GM23248 (cell line): Measurements from ENCODE around the gene MRPS34. TPM values are rescaled to one million over a fixed set of nuclear protein-coding genes. Genes with fewer than 3 reads are reported as not detected.

Experiments used
- DNase-seq: peaks from one replicate; pipeline ENCODE4 v3.0.0-alpha.2; 2015
- H2AFZ ChIP-seq: fragments of 200-600 bp; sonication (generic); 2 replicates; pipeline ENCODE4 v1.6.1; 2016; ENCODE audit warnings: antibody characterized with exemption
- H3F3A ChIP-seq: fragments of 200-600 bp; sonication (generic); 2 replicates; pipeline ENCODE4 v1.6.1; 2016; ENCODE audit warnings: mild to moderate bottlenecking, antibody characterized with exemption, mixed run types; ENCODE audit not compliant: insufficient read depth
- H3K27ac ChIP-seq: fragments of 200-600 bp; sonication (generic); 2 replicates; pipeline ENCODE4 v1.5.1; 2016; ENCODE audit warnings: mild to moderate bottlenecking
- H3K27me3 ChIP-seq: fragments of 200-600 bp; sonication (generic); replicated peaks from 2 replicates; pipeline ENCODE4 v1.6.1; 2016; ENCODE audit warnings: mild to moderate bottlenecking; ENCODE audit not compliant: insufficient read depth
- H3K36me3 ChIP-seq: fragments of 200-600 bp; sonication (generic); 2 replicates; pipeline ENCODE4 v1.6.1; 2016; ENCODE audit warnings: low read depth, mild to moderate bottlenecking
- H3K4me1 ChIP-seq: fragments of 200-600 bp; sonication (generic); 2 replicates; pipeline ENCODE4 v1.6.1; 2016; ENCODE audit warnings: mild to moderate bottlenecking; ENCODE audit not compliant: insufficient read depth
- H3K4me2 ChIP-seq: fragments of 200-600 bp; sonication (generic); one replicate; pipeline ENCODE4 v1.6.1; 2016; ENCODE audit warnings: mild to moderate bottlenecking; ENCODE audit not compliant: unreplicated experiment
- H3K4me3 ChIP-seq: fragments of 200-600 bp; sonication (generic); 2 replicates; pipeline ENCODE4 v1.5.1; 2016; ENCODE audit warnings: mild to moderate bottlenecking
- H3K79me2 ChIP-seq: fragments of 200-600 bp; sonication (generic); 2 replicates; pipeline ENCODE4 v1.6.1; 2016; ENCODE audit warnings: mild to moderate bottlenecking; ENCODE audit not compliant: insufficient read depth
- H3K9ac ChIP-seq: fragments of 200-600 bp; sonication (generic); 2 replicates; pipeline ENCODE4 v1.6.1; 2016; ENCODE audit warnings: mild to moderate bottlenecking
- H3K9me2 ChIP-seq: fragments of 200-600 bp; sonication (generic); 2 replicates; pipeline ENCODE4 v1.6.1; 2016; ENCODE audit warnings: mixed run types, mild to moderate bottlenecking, moderate library complexity; ENCODE audit not compliant: insufficient read depth
- H3K9me3 ChIP-seq: fragments of 200-600 bp; sonication (generic); one replicate; pipeline ENCODE4 v1.6.1; 2017; ENCODE audit warnings: low read depth
- H4K20me1 ChIP-seq: fragments of 200-600 bp; sonication (generic); 2 replicates; pipeline ENCODE4 v1.6.0; 2016; ENCODE audit not compliant: insufficient read depth
- EZH2 ChIP-seq: fragments of 200-600 bp; sonication (generic); IDR thresholded peaks from 2 replicates; pipeline ENCODE4 v1.6.1; 2018; ENCODE audit warnings: antibody characterized with exemption, mild to moderate bottlenecking; ENCODE audit not compliant: insufficient read depth, poor library complexity, severe bottlenecking
- EZH2phosphoT487 ChIP-seq: fragments of 200-600 bp; sonication (generic); IDR thresholded peaks from 2 replicates; pipeline ENCODE4 v1.6.1; 2018; ENCODE audit warnings: antibody characterized with exemption, moderate library complexity, mild to moderate bottlenecking, low read depth; ENCODE audit not compliant: insufficient read depth
- WGBS, 2 experiments: methylation state at CpG; one replicate each; pipeline ENCODE4 v1.1.6; 2015 to 2017; ENCODE audit warnings: low lambda C conversion rate in 2 of 2, low coverage in 1 of 2; ENCODE audit errors: missing lambda C conversion rate in 2 of 2; 5-methylcytosine and 5-hydroxymethylcytosine counted together
- in situ Hi-C: fragments of 300-500 bp; cut with MboI; formaldehyde crosslinking; loops from 2 replicates; pipeline ENCODE4 v1.15.0; 2020
- polyA plus RNA-seq: library from polyadenylated mRNA; unstranded; fragments of >200 nt; fragmentation: Nextera tagmentation; extraction: Ambion mirVana; gene quantifications from 2 replicates; pipeline ENCODE4 v1.2.1, GENCODE V29; 2016
- total RNA-seq: library from RNA; depleted of rRNA; stranded (reverse); fragments of >200 nt; shearing (Covaris generic); gene quantifications from 2 replicates; pipeline ENCODE4 v1.2.3, GENCODE V29; 2014

Gene MRPS34
- total and polyA plus RNA-seq, 2 experiments from 2014 or later, result 96.5 to 119 TPM

DNA sequence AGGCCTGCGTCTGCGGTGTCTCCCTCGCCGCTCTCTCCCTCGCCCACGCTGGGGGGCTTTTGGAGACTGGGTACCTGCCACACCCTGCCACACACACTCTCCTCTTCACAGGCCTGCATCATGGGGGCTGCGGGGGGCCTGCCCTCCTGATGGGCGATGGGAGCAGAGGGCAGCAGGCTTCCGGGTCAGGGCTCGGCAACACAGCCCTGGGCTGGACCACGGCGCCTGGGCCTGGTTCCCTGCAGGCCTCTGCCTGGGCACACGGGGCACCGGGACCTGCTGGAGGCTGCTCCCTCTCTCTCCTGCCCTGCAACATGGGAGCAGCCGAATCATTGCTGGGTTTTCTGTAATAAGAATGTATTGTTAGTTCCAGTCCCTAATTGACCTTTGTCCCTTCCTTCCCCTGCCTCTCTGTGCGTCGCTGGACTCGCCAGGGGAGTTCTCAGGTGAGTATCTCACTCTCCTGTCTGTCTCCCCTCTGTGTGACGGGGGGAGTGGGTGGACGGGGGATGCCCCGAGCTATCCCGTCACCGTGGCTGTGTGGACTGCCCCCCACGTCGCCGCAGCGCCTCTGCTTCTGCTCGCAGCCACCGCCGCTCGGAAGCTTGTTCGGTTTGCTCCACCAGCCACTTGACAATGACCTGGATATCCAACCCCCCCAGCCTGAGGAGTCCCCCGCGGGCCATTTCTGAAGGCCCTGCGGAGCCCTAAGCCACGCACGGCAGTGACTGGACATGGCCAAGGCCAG lies 15.0 kb downstream of the MRPS34 start:
- TF ChIP-seq EZH2phosphoT487, result no peak
- no peak for TF ChIP-seq EZH2
- 92 to 93% methylated on average over 37 of the region's 37 CpGs for WGBS, 2 experiments
- Histone ChIP-seq H3K9ac (no peak overlapping the region), H3K4me2 (no peak overlapping the region), H2AFZ (no peak overlapping the region), H3K79me2 (peaks cover 7% of the 10 kb centered on the region; the same call in 1 of the 2 replicates), H3K9me2 (no peaks in the 10 kb centered on the region), H3K27me3 (no peaks in the 10 kb centered on the region), H3F3A (no peaks in the 10 kb centered on the region), H3K4me3 (no peak overlapping the region), H3K4me1 (no peaks in the 10 kb centered on the region), H4K20me1 (no peaks in the 10 kb centered on the region), H3K36me3 (peaks cover 4% of the 10 kb centered on the region; the same call in 1 of the 2 replicates), H3K9me3 (no peaks in the 10 kb centered on the region), H3K27ac (no peak overlapping the region)
- in situ Hi-C loops, result no loop called here
- DNase-seq, result no peak

DNA sequence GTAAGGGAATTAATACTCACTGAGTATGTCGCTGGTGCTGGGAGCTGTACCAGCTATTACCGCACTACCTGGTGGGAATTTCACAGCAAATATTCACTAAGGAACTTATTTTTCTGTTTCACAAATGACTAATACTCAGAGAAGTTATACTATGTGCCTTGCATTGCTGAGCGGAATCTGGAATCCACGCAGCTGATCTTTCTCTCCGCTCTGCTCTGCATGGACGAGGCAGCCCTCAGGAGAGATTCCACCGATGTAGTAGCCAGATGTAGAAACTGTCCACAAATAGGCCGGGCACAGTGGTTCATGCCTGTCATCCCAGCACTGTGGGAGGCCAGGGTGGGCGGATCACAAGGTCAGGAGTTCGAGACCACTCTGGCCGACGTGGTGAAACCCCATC lies 18.7 kb downstream of the MRPS34 start:
- H3K36me3 ChIP-seq, result peaks cover 10% of the 10 kb centered on the region; the same call in 1 of the 2 replicates
- no peak overlapping the region for H3K27ac ChIP-seq
- no peak for DNase-seq

DNA sequence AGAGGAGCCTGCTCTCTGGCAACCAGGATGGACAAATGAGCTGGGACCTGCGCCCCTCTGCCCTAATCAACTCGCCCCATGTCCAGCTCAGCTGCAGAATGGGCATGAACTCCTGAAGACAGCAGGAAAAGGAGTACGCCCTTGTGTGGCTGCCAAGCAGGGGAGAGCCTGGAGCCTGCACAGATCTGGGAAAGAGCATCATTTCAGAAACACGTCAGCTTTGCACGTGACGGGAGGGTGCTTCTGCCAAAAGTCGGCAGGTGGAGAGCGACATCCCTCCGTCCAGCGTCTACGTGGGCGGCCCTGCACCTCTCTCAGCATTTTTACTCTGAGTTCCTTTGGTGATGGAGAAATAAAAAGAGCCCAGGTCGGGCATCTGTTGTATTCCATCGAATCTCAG lies 20.1 kb downstream of the MRPS34 start:
- H3K9me2 ChIP-seq, result no peaks in the 10 kb centered on the region
- in situ Hi-C loops, result no loop called here
- no peaks in the 10 kb centered on the region for H3K4me1 ChIP-seq
- no peak overlapping the region for H3K9ac ChIP-seq
- H3F3A ChIP-seq, result no peaks in the 10 kb centered on the region
- H3K9me3 ChIP-seq, result no peaks in the 10 kb centered on the region
- H2AFZ ChIP-seq, result no peak overlapping the region
- no peak for DNase-seq
- WGBS, 2 experiments, result 86% methylated on average over 14 of the region's 14 CpGs
- H3K4me3 ChIP-seq, result no peak overlapping the region
- TF ChIP-seq EZH2 (no peak), EZH2phosphoT487 (no peak)
- no peak overlapping the region for H3K4me2 ChIP-seq
- no peaks in the 10 kb centered on the region for H4K20me1 ChIP-seq
- peaks cover 7% of the 10 kb centered on the region; the same call in 1 of the 2 replicates for H3K79me2 ChIP-seq
- H3K27ac ChIP-seq, result no peak overlapping the region
- no peaks in the 10 kb centered on the region for H3K27me3 ChIP-seq
- peaks cover 10% of the 10 kb centered on the region; the same call in 1 of the 2 replicates for H3K36me3 ChIP-seq

More for the DNA sequence above, 18.7 kb downstream of the MRPS34 start:
- H3K9me3 ChIP-seq, result no peaks in the 10 kb centered on the region
- H3K79me2 ChIP-seq, result peaks cover 7% of the 10 kb centered on the region; the same call in 1 of the 2 replicates
- no peak overlapping the region for H2AFZ ChIP-seq
- TF ChIP-seq EZH2phosphoT487 (no peak), EZH2 (no peak)
- no peaks in the 10 kb centered on the region for H3K27me3 ChIP-seq
- no peaks in the 10 kb centered on the region for H3K9me2 ChIP-seq
- no peak overlapping the region for H3K9ac ChIP-seq
- WGBS, 2 experiments, result 95 to 97% methylated on average over 12 of the region's 12 CpGs
- H3F3A ChIP-seq, result no peaks in the 10 kb centered on the region
- no peak overlapping the region for H3K4me2 ChIP-seq
- no peak overlapping the region for H3K4me3 ChIP-seq
- in situ Hi-C loops, result no loop called here
- H3K4me1 ChIP-seq, result no peaks in the 10 kb centered on the region
- no peaks in the 10 kb centered on the region for H4K20me1 ChIP-seq

DNA sequence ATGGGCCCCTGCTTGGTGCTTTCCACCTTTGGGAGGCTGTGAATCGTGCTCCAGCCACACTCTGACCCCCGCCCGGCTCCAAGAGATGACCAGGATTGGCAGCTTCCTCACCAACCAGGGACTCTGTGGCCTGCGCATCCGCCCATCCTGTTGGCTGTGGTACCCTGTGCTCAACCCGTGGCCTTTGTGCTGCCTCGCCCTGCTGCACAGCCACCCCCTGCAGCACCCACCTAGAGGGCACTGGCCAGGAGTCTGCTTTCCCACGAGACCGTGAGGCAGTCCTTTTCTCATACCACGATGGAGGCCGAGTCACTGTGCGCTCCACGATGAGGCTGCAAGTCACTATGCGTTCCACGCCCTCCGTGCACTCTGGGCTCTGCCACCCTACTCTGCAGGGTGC lies 21.0 kb downstream of the MRPS34 start:
- Histone ChIP-seq H3K79me2 (peaks cover 7% of the 10 kb centered on the region; the same call in 1 of the 2 replicates), H3K36me3 (peaks cover 10% of the 10 kb centered on the region; the same call in 1 of the 2 replicates), H4K20me1 (no peaks in the 10 kb centered on the region), H2AFZ (no peak overlapping the region), H3K27me3 (no peaks in the 10 kb centered on the region), H3K4me1 (no peaks in the 10 kb centered on the region), H3K9ac (no peak overlapping the region), H3K9me2 (no peaks in the 10 kb centered on the region), H3K27ac (no peak overlapping the region), H3K4me3 (no peak overlapping the region), H3K9me3 (no peaks in the 10 kb centered on the region), H3K4me2 (no peak overlapping the region), H3F3A (no peaks in the 10 kb centered on the region)
- 97 to 98% methylated on average over 16 of the region's 16 CpGs for WGBS, 2 experiments
- in situ Hi-C loops, result no loop called here
- no peak for TF ChIP-seq EZH2phosphoT487
- no peak for TF ChIP-seq EZH2
- no peak for DNase-seq
